Choroid plexus epithelial cell (primary cell): ENCODE measurements around the gene HSPA12B.

Experiments used
- DNase-seq: peaks from one replicate; pipeline ENCODE4 v3.0.0-alpha.2; 2010; ENCODE audit warnings: low read depth
- H3K4me3 ChIP-seq: 2 replicates; pipeline ENCODE4 v1.5.1; 2011; ENCODE audit warnings: low read depth, mild to moderate bottlenecking, control low read depth, low read length, moderate library complexity
- TF ChIP-seq, protein P1 (sequence below): conservative IDR thresholded peaks from 2 replicates; pipeline ENCODE4 v1.5.1; 2011; ENCODE audit warnings: low read depth, mild to moderate bottlenecking, control low read depth, inconsistent platforms, low read length, moderate library complexity

The HSPA12B gene

DNA sequence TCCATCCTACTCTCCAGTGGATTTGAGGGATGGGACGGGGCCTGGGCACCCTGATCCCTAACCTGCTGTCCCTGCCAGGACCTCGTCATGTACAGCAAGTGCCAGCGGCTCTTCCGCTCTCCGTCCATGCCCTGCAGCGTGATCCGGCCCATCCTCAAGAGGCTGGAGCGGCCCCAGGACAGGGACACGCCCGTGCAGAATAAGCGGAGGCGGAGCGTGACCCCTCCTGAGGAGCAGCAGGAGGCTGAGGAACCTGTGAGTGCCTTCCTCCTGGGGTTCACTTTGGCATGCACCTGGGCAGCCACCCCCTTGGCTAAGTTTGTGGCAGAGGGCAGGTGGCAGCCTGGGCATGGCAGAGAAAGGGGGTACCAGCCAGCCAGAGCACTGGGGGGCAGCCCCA, 69.4 kb downstream of the HSPA12B start:
- TF ChIP-seq, protein P1, sequence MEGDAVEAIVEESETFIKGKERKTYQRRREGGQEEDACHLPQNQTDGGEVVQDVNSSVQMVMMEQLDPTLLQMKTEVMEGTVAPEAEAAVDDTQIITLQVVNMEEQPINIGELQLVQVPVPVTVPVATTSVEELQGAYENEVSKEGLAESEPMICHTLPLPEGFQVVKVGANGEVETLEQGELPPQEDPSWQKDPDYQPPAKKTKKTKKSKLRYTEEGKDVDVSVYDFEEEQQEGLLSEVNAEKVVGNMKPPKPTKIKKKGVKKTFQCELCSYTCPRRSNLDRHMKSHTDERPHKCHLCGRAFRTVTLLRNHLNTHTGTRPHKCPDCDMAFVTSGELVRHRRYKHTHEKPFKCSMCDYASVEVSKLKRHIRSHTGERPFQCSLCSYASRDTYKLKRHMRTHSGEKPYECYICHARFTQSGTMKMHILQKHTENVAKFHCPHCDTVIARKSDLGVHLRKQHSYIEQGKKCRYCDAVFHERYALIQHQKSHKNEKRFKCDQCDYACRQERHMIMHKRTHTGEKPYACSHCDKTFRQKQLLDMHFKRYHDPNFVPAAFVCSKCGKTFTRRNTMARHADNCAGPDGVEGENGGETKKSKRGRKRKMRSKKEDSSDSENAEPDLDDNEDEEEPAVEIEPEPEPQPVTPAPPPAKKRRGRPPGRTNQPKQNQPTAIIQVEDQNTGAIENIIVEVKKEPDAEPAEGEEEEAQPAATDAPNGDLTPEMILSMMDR = no peak
- H3K4me3 ChIP-seq = no peak overlapping the region

More for the DNA sequence above, 69.4 kb downstream of the HSPA12B start:
- DNase-seq = no peak
